Thoracic aorta (tissue), 2 donors: ENCODE measurements around the gene MME. TPM values are rescaled to one million over a fixed set of nuclear protein-coding genes. Genes with fewer than 3 reads are reported as not detected.

ENCODE experiments used
- ATAC-seq: fragments of 150-250 bp; one replicate; pipeline ENCODE4 v1.8.0; 2017; ENCODE audit warnings: low read depth; ENCODE audit not compliant: insufficient number of reproducible peaks, low FRiP score
- DNase-seq: peaks from one replicate; pipeline ENCODE4 v3.0.0-alpha.2; 2020; ENCODE audit warnings: low spot score
- H3K27ac ChIP-seq, 2 donors: fragments of 200-600 bp; sonication (generic); 1 replicate in 1 of 2; 2 replicates in 1 of 2; pipeline ENCODE4 v1.5.1; 2016; ENCODE audit warnings: mild to moderate bottlenecking in 2 of 2, moderate library complexity in 2 of 2
- H3K27me3 ChIP-seq: fragments of 200-600 bp; sonication (generic); replicated peaks from 2 replicates; pipeline ENCODE4 v1.6.0; 2016; ENCODE audit warnings: mild to moderate bottlenecking; ENCODE audit not compliant: insufficient read depth
- H3K36me3 ChIP-seq: fragments of 200-600 bp; sonication (generic); one replicate; pipeline ENCODE4 v1.5.1; 2016
- H3K4me1 ChIP-seq, 2 donors: fragments of 200-600 bp; sonication (generic); 1 replicate in 1 of 2; 2 replicates in 1 of 2; pipeline versions ENCODE4 v1.5.1 to v1.6.0; 2016; ENCODE audit warnings: low read depth in 2 of 2, mild to moderate bottlenecking in 1 of 2; ENCODE audit not compliant: control insufficient read depth in 1 of 2
- H3K4me3 ChIP-seq: fragments of 200-600 bp; sonication (generic); 2 replicates; pipeline ENCODE4 v1.5.1; 2016; ENCODE audit warnings: mild to moderate bottlenecking
- H3K9me3 ChIP-seq: fragments of 200-600 bp; sonication (generic); 2 replicates; pipeline ENCODE4 v1.5.1; 2016
- total RNA-seq, 2 donors: library from RNA; depleted of rRNA; stranded (reverse); fragments of >200 nt; gene quantifications; one replicate each; pipeline versions ENCODE4 v1.1.0 to v1.2.3, GENCODE V29; 2016
- TF ChIP-seq, protein P1 (sequence below): fragments of 200-600 bp; sonication (generic); IDR thresholded peaks from one replicate; pipeline ENCODE4 v1.5.1; 2019; ENCODE audit warnings: antibody characterized with exemption

Gene MME
- total RNA-seq, 2 donors from 2014 or later: 3.6 to 4.3 TPM

DNA sequence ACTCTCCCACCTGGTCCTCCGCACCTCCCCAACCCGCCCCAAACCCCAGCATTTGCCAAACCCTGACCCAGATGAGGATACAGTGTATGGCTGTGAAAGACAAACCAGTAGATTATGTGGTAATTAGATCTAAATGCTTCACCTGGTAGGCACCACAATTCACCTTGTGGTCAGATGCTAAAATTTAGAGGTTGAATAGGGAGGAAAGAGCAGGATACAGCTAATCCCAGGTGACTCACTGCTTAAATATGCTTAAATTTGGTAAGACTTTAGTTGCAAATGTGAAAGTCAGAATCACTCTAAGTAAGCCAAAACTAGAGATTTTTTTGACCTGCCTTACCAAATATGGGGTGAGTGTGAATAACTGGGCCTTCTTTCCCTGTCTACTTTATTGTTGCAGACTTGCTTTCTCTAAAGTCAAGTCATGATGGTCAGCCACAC, 105.5 kb downstream of the MME start:
- ATAC-seq (no peak), DNase-seq (no peak)
- no peaks in the 10 kb centered on the region for H3K27me3 ChIP-seq
- H3K9me3 ChIP-seq: no peaks in the 10 kb centered on the region
- no peak overlapping the region for H3K4me3 ChIP-seq
- TF ChIP-seq, protein P1, sequence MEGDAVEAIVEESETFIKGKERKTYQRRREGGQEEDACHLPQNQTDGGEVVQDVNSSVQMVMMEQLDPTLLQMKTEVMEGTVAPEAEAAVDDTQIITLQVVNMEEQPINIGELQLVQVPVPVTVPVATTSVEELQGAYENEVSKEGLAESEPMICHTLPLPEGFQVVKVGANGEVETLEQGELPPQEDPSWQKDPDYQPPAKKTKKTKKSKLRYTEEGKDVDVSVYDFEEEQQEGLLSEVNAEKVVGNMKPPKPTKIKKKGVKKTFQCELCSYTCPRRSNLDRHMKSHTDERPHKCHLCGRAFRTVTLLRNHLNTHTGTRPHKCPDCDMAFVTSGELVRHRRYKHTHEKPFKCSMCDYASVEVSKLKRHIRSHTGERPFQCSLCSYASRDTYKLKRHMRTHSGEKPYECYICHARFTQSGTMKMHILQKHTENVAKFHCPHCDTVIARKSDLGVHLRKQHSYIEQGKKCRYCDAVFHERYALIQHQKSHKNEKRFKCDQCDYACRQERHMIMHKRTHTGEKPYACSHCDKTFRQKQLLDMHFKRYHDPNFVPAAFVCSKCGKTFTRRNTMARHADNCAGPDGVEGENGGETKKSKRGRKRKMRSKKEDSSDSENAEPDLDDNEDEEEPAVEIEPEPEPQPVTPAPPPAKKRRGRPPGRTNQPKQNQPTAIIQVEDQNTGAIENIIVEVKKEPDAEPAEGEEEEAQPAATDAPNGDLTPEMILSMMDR: no peak
- H3K36me3 ChIP-seq: no peaks in the 10 kb centered on the region
- H3K4me1 ChIP-seq: no peaks in the 10 kb centered on the region
- H3K27ac ChIP-seq: no peak overlapping the region

DNA sequence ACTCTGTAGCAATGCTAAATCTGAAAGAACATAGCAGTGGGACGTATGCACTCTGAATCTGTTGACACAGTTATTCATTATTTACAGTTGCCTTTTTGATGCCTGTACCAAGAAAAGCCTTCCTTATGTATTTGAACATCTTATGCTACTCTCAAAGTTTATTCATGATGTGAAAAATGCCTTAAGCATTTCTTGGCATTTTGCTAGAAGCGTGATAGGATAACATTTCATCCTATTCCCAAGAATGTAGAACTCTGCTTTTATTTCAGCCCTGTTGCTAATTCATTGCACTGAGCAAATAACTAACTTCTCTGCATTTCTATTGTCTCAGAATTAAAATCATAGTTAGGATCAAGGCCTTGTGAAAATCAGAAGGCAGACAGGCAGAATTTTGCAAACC, 107.9 kb downstream of the MME start:
- Histone ChIP-seq H3K36me3 (no peaks in the 10 kb centered on the region), H3K4me1 (no peaks in the 10 kb centered on the region), H3K4me3 (no peak overlapping the region), H3K9me3 (no peaks in the 10 kb centered on the region), H3K27ac (no peak overlapping the region), H3K27me3 (no peaks in the 10 kb centered on the region)
- no peak for DNase-seq
- TF ChIP-seq, protein P1: no peak
- no peak for ATAC-seq

DNA sequence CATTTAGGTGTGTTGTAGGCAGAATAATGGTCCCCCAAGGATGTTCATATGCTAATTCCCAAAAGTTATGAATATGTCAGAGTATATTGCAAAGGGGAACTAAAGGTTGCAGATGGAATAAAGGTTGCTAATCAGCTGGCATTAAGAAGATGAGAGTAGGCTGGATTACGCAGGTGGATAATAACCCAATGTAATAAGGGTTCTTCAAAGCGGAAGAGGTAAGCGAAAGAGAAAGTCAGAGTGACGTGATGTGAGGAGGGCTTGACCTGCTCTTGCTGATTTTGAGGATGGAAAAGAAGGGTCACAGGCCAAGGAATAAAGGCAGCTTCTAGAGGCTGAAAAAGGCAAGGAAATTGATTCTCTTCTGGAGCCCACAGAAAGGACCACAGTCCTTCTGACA, 109.4 kb downstream of the MME start:
- H3K4me1 ChIP-seq: no peaks in the 10 kb centered on the region
- H3K27ac ChIP-seq: no peak overlapping the region
- DNase-seq (no peak), ATAC-seq (no peak)
- H3K36me3 ChIP-seq: no peaks in the 10 kb centered on the region
- TF ChIP-seq, protein P1: no peak
- H3K9me3 ChIP-seq: no peaks in the 10 kb centered on the region
- H3K4me3 ChIP-seq: no peak overlapping the region
- H3K27me3 ChIP-seq: no peaks in the 10 kb centered on the region

DNA sequence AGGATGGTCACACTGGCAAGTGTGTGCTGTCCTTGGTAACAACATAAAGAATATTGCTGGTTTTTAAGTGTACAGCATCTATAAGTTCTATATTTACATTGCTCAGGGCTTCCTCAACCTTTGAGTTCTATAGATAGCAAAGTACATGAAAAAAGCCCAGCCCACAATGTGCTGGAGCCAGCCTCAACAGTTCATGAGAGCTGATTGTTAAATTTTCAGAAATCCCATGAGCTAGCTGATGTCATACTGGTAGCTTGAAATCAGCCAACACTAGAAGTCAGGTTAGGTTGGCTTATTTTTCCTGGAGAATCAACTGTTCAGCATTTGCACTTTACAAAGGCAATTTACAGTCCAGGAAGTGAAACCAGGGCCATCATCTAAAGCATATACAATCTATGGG, 110.6 kb downstream of the MME start:
- Histone ChIP-seq H3K27ac (no peak overlapping the region), H3K4me3 (no peak overlapping the region), H3K9me3 (no peaks in the 10 kb centered on the region), H3K27me3 (no peaks in the 10 kb centered on the region), H3K36me3 (no peaks in the 10 kb centered on the region), H3K4me1 (no peaks in the 10 kb centered on the region)
- no peak for ATAC-seq
- DNase-seq: no peak
- TF ChIP-seq, protein P1: no peak

DNA sequence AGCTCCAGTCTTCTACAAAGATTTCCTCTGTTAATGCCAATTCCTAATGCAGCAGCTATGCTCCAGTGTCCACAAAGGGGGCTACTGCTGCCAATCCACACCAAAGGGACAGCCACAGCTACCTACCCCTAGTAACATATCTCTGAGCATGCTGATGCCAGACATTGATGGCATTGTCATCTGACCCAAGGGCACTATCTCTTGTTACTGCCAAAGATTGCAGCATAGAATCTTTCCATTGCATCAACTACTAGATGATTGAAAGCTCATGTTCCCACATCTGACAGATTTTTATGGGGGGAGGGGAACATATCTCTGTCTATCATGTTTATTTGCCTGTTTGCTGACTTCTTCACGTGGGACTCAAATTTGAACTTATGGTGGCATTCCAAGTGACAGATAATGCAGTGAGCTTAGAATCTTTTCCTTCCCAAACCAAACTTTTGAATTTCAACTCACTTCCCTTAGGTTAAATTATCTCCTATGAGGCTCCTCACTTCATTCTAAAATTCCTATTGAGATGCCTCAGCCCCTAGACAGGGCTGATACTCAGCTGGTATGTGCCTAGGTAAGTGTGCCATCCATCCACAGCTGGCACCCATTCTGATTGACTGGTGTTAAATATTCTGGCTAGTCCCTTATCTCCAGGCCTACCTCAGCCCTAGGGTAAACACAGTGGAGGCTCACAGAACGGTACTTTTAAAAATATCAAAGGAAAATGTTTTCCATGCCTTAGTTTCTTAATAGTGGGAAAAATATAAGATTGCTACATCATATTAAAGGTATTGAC, 113.0 kb downstream of the MME start:
- Histone ChIP-seq H3K9me3 (no peaks in the 10 kb centered on the region), H3K27ac (no peak overlapping the region), H3K4me3 (no peak overlapping the region), H3K4me1 (no peaks in the 10 kb centered on the region), H3K36me3 (no peaks in the 10 kb centered on the region), H3K27me3 (no peaks in the 10 kb centered on the region)
- DNase-seq (no peak), ATAC-seq (no peak)
- TF ChIP-seq, protein P1: no peak
